H1 (cell line): ENCODE data around the gene PIGK. TPM values are rescaled to one million over a fixed set of nuclear protein-coding genes. Genes with fewer than 3 reads are reported as not detected.

Source experiments
- CTCF ChIA-PET: fragments of 300-600 bp; sonication (Branson Sonifier 250); formaldehyde crosslinking; loops from one replicate; lab custom pipeline; 2021; ENCODE audit not compliant: partially characterized antibody; lab: Charles Lee
- POLR2A ChIA-PET: fragments of 300-600 bp; sonication (Branson Sonifier 250); formaldehyde crosslinking; loops from one replicate; lab custom pipeline; 2021; ENCODE audit warnings: inconsistent platforms; ENCODE audit not compliant: partially characterized antibody; lab: Charles Lee
- DNase-seq, 2 experiments: peaks; one replicate each; pipeline versions ENCODE4 v3.0.0 to v3.0.0-alpha.2; 2010 to 2022; ENCODE audit warnings: low spot score in 2 of 2, low read depth in 1 of 2, mixed read lengths in 1 of 2
- FAIRE-seq: peaks from 2 replicates; lab custom pipeline; 2011; peaks lifted over from hg19 to GRCh38; lab: Jason Lieb, UNC
- H2AFZ ChIP-seq: 2 replicates; pipeline ENCODE4 v1.8.1; 2012; ENCODE audit warnings: low read length, inconsistent platforms
- H2AK5ac ChIP-seq: 2 replicates; pipeline ENCODE4 v1.6.1; 2013; ENCODE audit warnings: low read depth, low read length
- H2BK120ac ChIP-seq: replicated peaks from 2 replicates; pipeline ENCODE3; 2013; ENCODE audit warnings: low read depth, low read length, inconsistent platforms
- H2BK12ac ChIP-seq: 2 replicates; pipeline ENCODE4 v1.6.1; 2013; ENCODE audit warnings: low read depth, low read length
- H2BK15ac ChIP-seq: 2 replicates; pipeline ENCODE4 v1.6.1; 2013; ENCODE audit warnings: low read length
- H2BK20ac ChIP-seq: 2 replicates; pipeline ENCODE4 v1.6.1; 2013; ENCODE audit warnings: low read length
- H2BK5ac ChIP-seq: 2 replicates; pipeline ENCODE4 v1.6.1; 2013; ENCODE audit warnings: low read depth, low read length
- H3K14ac ChIP-seq: 2 replicates; pipeline ENCODE4 v1.6.1; 2013; ENCODE audit warnings: inconsistent platforms; ENCODE audit not compliant: insufficient read length
- H3K18ac ChIP-seq: 2 replicates; pipeline ENCODE4 v1.6.1; 2013; ENCODE audit warnings: low read length; ENCODE audit errors: extremely low read depth
- H3K23ac ChIP-seq: 2 replicates; pipeline ENCODE4 v1.6.1; 2013; ENCODE audit warnings: inconsistent platforms; ENCODE audit not compliant: insufficient read length
- H3K23me2 ChIP-seq: 2 replicates; pipeline ENCODE4 v1.6.1; 2013; ENCODE audit warnings: low read depth, low read length
- H3K27ac ChIP-seq: 2 replicates; pipeline ENCODE4 v1.6.1; 2011; ENCODE audit warnings: low read depth, low read length, inconsistent platforms
- H3K27me3 ChIP-seq, 4 experiments: replicated peaks in 1 of 4; 1 replicate in 1 of 4; 2 replicates in 3 of 4; pipeline versions ENCODE4 v1.6.1 to v1.8.1; 2011 to 2013; ENCODE audit warnings: low read length in 3 of 4, mild to moderate bottlenecking in 3 of 4, inconsistent platforms in 2 of 4, mixed read lengths in 2 of 4, moderate library complexity in 1 of 4; ENCODE audit not compliant: control insufficient read depth in 3 of 4, insufficient read depth in 3 of 4; ENCODE audit errors: extremely low read depth in 1 of 4
- H3K36me3 ChIP-seq, 4 experiments: 2 replicates each; pipeline versions ENCODE4 v1.6.1 to v1.8.1; 2011 to 2013; ENCODE audit warnings: mild to moderate bottlenecking in 4 of 4, low read length in 3 of 4, moderate library complexity in 2 of 4, control low read depth in 1 of 4, inconsistent platforms in 1 of 4; ENCODE audit not compliant: insufficient read depth in 4 of 4, control insufficient read depth in 2 of 4
- H3K4ac ChIP-seq: replicated peaks from 2 replicates; pipeline ENCODE3; 2013; ENCODE audit warnings: low read length, low read depth, mixed read lengths, inconsistent platforms; ENCODE audit not compliant: insufficient read length
- H3K4me1 ChIP-seq, 4 experiments: replicated peaks in 1 of 4; 1 replicate in 1 of 4; 2 replicates in 3 of 4; pipeline versions ENCODE4 v1.6.1 to v1.8.1; 2011 to 2013; ENCODE audit warnings: low read length in 3 of 4, inconsistent platforms in 2 of 4, mixed read lengths in 1 of 4; ENCODE audit not compliant: insufficient read depth in 4 of 4, control insufficient read depth in 3 of 4
- H3K4me2 ChIP-seq, 2 experiments: 2 replicates each; pipeline versions ENCODE4 v1.6.1 to v1.8.1; 2011 to 2013; ENCODE audit warnings: low read depth in 2 of 2, low read length in 2 of 2, control low read depth in 1 of 2, inconsistent platforms in 1 of 2, mild to moderate bottlenecking in 1 of 2; ENCODE audit not compliant: insufficient read depth in 1 of 2
- H3K4me3 ChIP-seq, 4 experiments: fragments of 200-600, 300-600 bp in 1 of 4; sonication (generic), shearing (Covaris generic), sonication (Bioruptor Twin) in 1 of 4; 2 replicates each; pipeline versions ENCODE4 v1.5.1 to v1.8.1; 2011 to 2016; ENCODE audit warnings: low read length in 4 of 4, low read depth in 3 of 4, control low read depth in 2 of 4, inconsistent platforms in 2 of 4, mild to moderate bottlenecking in 2 of 4, mixed read lengths in 1 of 4, moderate library complexity in 1 of 4; ENCODE audit not compliant: insufficient read depth in 2 of 4; ENCODE audit errors: extremely low read depth in 1 of 4
- H3K56ac ChIP-seq: replicated peaks from 2 replicates; pipeline ENCODE3; 2013; ENCODE audit warnings: low read depth, mild to moderate bottlenecking, mixed read lengths, low read length, inconsistent platforms; ENCODE audit not compliant: insufficient read length
- H3K79me1 ChIP-seq: 2 replicates; pipeline ENCODE4 v1.6.1; 2013; ENCODE audit warnings: low read depth, low read length, control low read depth
- H3K79me2 ChIP-seq, 2 experiments: 2 replicates each; pipeline versions ENCODE4 v1.6.1 to v1.8.1; 2012 to 2013; ENCODE audit warnings: low read length in 2 of 2, mild to moderate bottlenecking in 2 of 2, inconsistent platforms in 1 of 2; ENCODE audit not compliant: insufficient read depth in 2 of 2, control insufficient read depth in 1 of 2
- H3K9ac ChIP-seq, 4 experiments: replicated peaks in 1 of 4; 1 replicate in 1 of 4; 2 replicates in 3 of 4; pipeline versions ENCODE4 v1.6.1 to v1.8.1; 2011 to 2013; ENCODE audit warnings: low read depth in 3 of 4, low read length in 3 of 4, control low read depth in 2 of 4, mild to moderate bottlenecking in 2 of 4, moderate library complexity in 2 of 4, inconsistent platforms in 1 of 4; ENCODE audit errors: extremely low read depth in 1 of 4
- H3K9me3 ChIP-seq, 2 experiments: 2 replicates each; pipeline versions ENCODE4 v1.6.1 to v1.8.1; 2012 to 2013; ENCODE audit warnings: mild to moderate bottlenecking in 2 of 2, moderate library complexity in 2 of 2, control low read depth in 1 of 2, inconsistent platforms in 1 of 2, low read depth in 1 of 2, low read length in 1 of 2, mixed read lengths in 1 of 2; ENCODE audit not compliant: insufficient read depth in 2 of 2
- H4K20me1 ChIP-seq, 2 experiments: replicated peaks in 1 of 2; 2 replicates each; pipeline versions ENCODE3 to v1.8.1; 2011 to 2013; ENCODE audit warnings: inconsistent platforms in 2 of 2, low read length in 2 of 2, mild to moderate bottlenecking in 1 of 2; ENCODE audit not compliant: insufficient read depth in 2 of 2, control insufficient read depth in 1 of 2
- H4K5ac ChIP-seq: 2 replicates; pipeline ENCODE4 v1.6.1; 2013; ENCODE audit warnings: low read length, low read depth, mixed read lengths, inconsistent platforms; ENCODE audit not compliant: insufficient read length
- H4K8ac ChIP-seq: 2 replicates; pipeline ENCODE4 v1.8.0; 2013; ENCODE audit warnings: mild to moderate bottlenecking, moderate library complexity, low read length, inconsistent platforms; ENCODE audit not compliant: insufficient read depth; ENCODE audit errors: extremely low read depth
- H4K91ac ChIP-seq: replicated peaks from 2 replicates; pipeline ENCODE3; 2013; ENCODE audit warnings: low read length, mixed read lengths, inconsistent platforms; ENCODE audit not compliant: insufficient read length
- HDAC2 ChIP-seq, 2 experiments: fragments of 300-600 bp in 1 of 2; sonication (generic) in 1 of 2; IDR thresholded peaks; 2 replicates each; pipeline ENCODE4 v1.6.1; 2011 to 2012; ENCODE audit warnings: low read depth in 2 of 2, low read length in 2 of 2, mild to moderate bottlenecking in 2 of 2, moderate library complexity in 2 of 2, borderline replicate concordance in 1 of 2, inconsistent platforms in 1 of 2
- POLR2A ChIP-seq, 2 experiments: IDR thresholded peaks; 1 replicate in 1 of 2; 2 replicates in 1 of 2; pipeline ENCODE4 v1.6.1; 2011; ENCODE audit warnings: low read depth in 2 of 2, low read length in 2 of 2, mild to moderate bottlenecking in 2 of 2; ENCODE audit errors: control extremely low read depth in 1 of 2
- SIRT6 ChIP-seq: IDR thresholded peaks from one replicate; pipeline ENCODE4 v1.7.1; 2012; ENCODE audit warnings: low read length, inconsistent platforms
- SP4 ChIP-seq: IDR thresholded peaks from 2 replicates; pipeline ENCODE4 v1.6.1; 2012; ENCODE audit warnings: low read length, inconsistent platforms
- WGBS, 2 experiments: shearing (Covaris generic) in 1 of 2; methylation state at CpG; one replicate each; pipeline versions ENCODE4 v1.1.6 to v1.1.7; 2013 to 2015; ENCODE audit warnings: low lambda C conversion rate in 2 of 2, mixed read lengths in 2 of 2, inconsistent platforms in 1 of 2, low coverage in 1 of 2, missing lambda C conversion rate in 1 of 2; ENCODE audit not compliant: insufficient replicate concordance in 2 of 2, insufficient coverage in 1 of 2, insufficient read length in 1 of 2; ENCODE audit errors: extremely low coverage in 1 of 2, missing lambda C conversion rate in 1 of 2; 5-methylcytosine and 5-hydroxymethylcytosine counted together
- polyA plus RNA-seq, 7 experiments: library from polyadenylated mRNA; depleted of rRNA in 3 of 7; stranded (reverse) in 5 of 7; unstranded in 2 of 7; fragments of >200 nt in 5 of 7; fragments of 200-250 nt in 2 of 7; gene quantifications; 1 replicate in 5 of 7; 2 replicates in 1 of 7; 4 replicates in 1 of 7; pipeline versions ENCODE4 v1.2.1 to v1.2.3, GENCODE V29; 2011 to 2013; ENCODE audit warnings: missing spikeins in 2 of 7, mixed read lengths in 2 of 7
- total RNA-seq: library from RNA; stranded (reverse); fragmentation: NEBNext Ultra II Directional; extraction: Animal tissue kit (Norgen Biotek cat#: 25700); gene quantifications from 2 replicates; pipeline ENCODE4 v1.2.1, GENCODE V29; 2021

The PIGK gene
- total and polyA plus RNA-seq, 2 of the 8 experiments (the other 6 are each of a cell fraction or from before 2014, with no cell fraction given), result 5.6 to 23.2 TPM

DNA sequence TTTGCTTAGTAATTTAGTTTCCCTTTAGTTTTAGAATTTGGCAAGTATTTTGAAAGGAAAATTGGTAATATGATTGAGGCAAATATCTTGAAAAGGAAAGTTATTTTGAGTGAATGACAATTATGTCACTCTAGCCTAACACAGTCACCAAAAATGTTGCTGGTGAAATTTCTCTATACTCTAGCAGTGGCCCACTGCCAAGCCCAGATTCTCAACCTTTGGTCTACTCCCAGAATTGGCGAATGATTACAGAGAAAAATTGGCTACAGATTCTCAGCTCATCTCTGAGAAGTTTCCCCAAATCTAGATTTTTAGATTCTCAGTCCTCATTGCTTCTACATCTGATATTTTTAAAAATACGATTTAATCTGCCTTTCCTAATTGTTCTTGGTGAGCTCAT, 84.9 kb downstream of the PIGK start:
- H2BK20ac ChIP-seq, result no peak overlapping the region
- H2AFZ ChIP-seq, result no peak overlapping the region
- H3K18ac ChIP-seq, result no peak overlapping the region
- H3K27ac ChIP-seq, result no peak overlapping the region
- H4K5ac ChIP-seq, result no peak overlapping the region
- H2AK5ac ChIP-seq, result no peak overlapping the region
- CTCF ChIA-PET, result interaction anchor here (0.7 kb wide), 1 partner anchor 393 kb away, joined by 3 read pairs; no protein-coding TSS in a partner anchor
- no peak overlapping the region for H2BK15ac ChIP-seq
- TF ChIP-seq SP4 (no peak), SIRT6 (no peak), POLR2A (IDR thresholded peaks at IDR 0.05; ENCODE audit: control extremely low read depth in 1 of 2, low read depth in 2 of 2, low read length in 2 of 2) (no peak), HDAC2 (IDR thresholded peaks at IDR 0.05; ENCODE audit: borderline replicate concordance in 1 of 2, low read depth in 2 of 2, low read length in 2 of 2) (no peak)
- 86% methylated on average over 2 of the region's 2 CpGs; no CpG with 5 or more reads in 1 of the 2 experiments for WGBS, 2 experiments
- DNase-seq (no peak), FAIRE-seq (no peak)
- H3K27me3 ChIP-seq, result no peaks in the 10 kb centered on the region
- no peaks in the 10 kb centered on the region for H3K9me3 ChIP-seq
- no peak overlapping the region for H4K8ac ChIP-seq
- H3K79me2 ChIP-seq, result no peaks in the 10 kb centered on the region
- H2BK5ac ChIP-seq, result no peak overlapping the region
- no peaks in the 10 kb centered on the region for H3K79me1 ChIP-seq
- H4K20me1 ChIP-seq, result no peaks in the 10 kb centered on the region
- H2BK120ac ChIP-seq, result no peak overlapping the region
- no peak overlapping the region for H3K4ac ChIP-seq
- H3K23ac ChIP-seq, result no peak overlapping the region
- no peaks in the 10 kb centered on the region for H3K4me1 ChIP-seq
- no peak overlapping the region for H3K4me2 ChIP-seq
- no peak overlapping the region for H3K56ac ChIP-seq
- no peak overlapping the region for H3K14ac ChIP-seq
- no peak overlapping the region for H3K4me3 ChIP-seq
- H3K9ac ChIP-seq, result no peak overlapping the region
- no peaks in the 10 kb centered on the region for H3K23me2 ChIP-seq
- POLR2A ChIA-PET, result no interaction called here
- no peak overlapping the region for H2BK12ac ChIP-seq
- H3K36me3 ChIP-seq, result no peaks in the 10 kb centered on the region
- H4K91ac ChIP-seq, result no peak overlapping the region
